Sigmoid colon (tissue), 4 donors: ENCODE data around the gene ATP6V0D1.

Experiments used
- POLR2A ChIP-seq, 2 donors: fragments of 450-650 bp; IDR thresholded peaks; one replicate each; pipeline ENCODE4 v1.6.1; 2016; ENCODE audit warnings: antibody characterized with exemption in 2 of 2, mild to moderate bottlenecking in 2 of 2, moderate library complexity in 2 of 2
- POLR2AphosphoS5 ChIP-seq, 4 donors: sonication (generic); formaldehyde crosslinking; IDR thresholded peaks; one replicate each; pipeline ENCODE4 v1.6.1; 2017; ENCODE audit warnings: antibody characterized with exemption in 4 of 4
- TF ChIP-seq, protein P1 (sequence below), 4 experiments: fragments of 450-650 bp in 3 of 4; fragments of 200-600 bp in 1 of 4; IDR thresholded peaks; one replicate each; pipeline ENCODE4 v1.5.1; 2016 to 2019; ENCODE audit warnings: antibody characterized with exemption in 4 of 4, mild to moderate bottlenecking in 3 of 4, moderate library complexity in 2 of 4

DNA sequence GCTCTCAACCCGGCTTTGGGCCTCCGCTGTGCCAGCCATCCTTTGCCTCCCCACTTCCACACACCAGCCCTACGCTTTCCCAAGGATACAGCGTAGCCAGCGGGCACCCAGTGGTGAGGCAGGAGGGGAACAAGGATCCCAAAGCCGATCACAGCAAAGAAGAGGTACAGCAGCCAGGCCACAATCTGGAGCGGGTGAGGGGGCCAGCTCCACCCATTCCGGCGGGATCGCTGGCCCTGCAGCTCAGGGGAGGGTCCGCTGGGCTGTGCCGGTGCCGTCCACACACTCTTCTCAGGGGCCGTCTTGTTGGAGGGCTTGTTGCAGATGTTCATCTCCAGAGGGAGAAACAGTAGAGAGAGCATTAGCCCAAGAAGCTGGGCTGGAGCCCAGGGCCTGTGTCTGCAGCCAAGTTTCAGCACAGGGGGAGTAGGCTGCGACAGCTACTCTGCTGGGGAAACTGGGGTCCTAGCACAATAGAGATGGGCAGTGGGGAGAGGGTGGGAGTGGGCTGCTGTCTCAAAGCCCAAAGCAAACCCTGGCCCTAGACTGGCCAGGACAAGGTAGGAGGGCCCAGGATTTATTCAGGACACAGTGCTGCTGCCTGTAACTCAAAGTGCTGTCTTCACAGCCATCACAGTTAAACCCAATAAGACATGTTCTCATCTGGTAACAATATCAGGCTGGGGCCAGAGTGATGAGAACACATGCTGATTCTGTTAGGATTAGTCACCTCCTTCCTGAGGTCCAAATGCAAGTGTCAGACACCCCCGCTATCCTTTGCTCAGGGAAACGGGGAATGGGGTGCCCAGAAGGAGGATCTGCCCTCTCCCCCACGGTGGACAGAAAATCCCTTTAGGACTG is 74.6 kb downstream of the ATP6V0D1 start:
- TF ChIP-seq, protein P1, sequence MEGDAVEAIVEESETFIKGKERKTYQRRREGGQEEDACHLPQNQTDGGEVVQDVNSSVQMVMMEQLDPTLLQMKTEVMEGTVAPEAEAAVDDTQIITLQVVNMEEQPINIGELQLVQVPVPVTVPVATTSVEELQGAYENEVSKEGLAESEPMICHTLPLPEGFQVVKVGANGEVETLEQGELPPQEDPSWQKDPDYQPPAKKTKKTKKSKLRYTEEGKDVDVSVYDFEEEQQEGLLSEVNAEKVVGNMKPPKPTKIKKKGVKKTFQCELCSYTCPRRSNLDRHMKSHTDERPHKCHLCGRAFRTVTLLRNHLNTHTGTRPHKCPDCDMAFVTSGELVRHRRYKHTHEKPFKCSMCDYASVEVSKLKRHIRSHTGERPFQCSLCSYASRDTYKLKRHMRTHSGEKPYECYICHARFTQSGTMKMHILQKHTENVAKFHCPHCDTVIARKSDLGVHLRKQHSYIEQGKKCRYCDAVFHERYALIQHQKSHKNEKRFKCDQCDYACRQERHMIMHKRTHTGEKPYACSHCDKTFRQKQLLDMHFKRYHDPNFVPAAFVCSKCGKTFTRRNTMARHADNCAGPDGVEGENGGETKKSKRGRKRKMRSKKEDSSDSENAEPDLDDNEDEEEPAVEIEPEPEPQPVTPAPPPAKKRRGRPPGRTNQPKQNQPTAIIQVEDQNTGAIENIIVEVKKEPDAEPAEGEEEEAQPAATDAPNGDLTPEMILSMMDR (IDR thresholded peaks at IDR 0.05) = no peak
- TF ChIP-seq POLR2AphosphoS5 (IDR thresholded peaks at IDR 0.05) (peak in 1 of 4 donors; percentile 12), POLR2A (IDR thresholded peaks at IDR 0.05) (no peak)
